ENCODE measurements around the gene NTN1. TPM values are rescaled to one million over a fixed set of nuclear protein-coding genes. Genes with fewer than 3 reads are reported as not detected.

NTN1 gene
- polyA plus RNA-seq, 3 donors: 0.03 to 0.04 TPM; not detected in 1

- Histone ChIP-seq H3K79me2 (ENCODE audit: insufficient read depth, low read length) (no peaks in the 10 kb centered on the region), H3K9me3 (replicated peaks in 1 of 2; ENCODE audit: control insufficient read depth in 1 of 2, insufficient read depth in 1 of 2, low read length in 2 of 2) (no peaks in the 10 kb centered on the region), H3K4me1 (ENCODE audit: control insufficient read depth in 1 of 2, insufficient read depth in 2 of 2, low read length in 2 of 2) (no peaks in the 10 kb centered on the region), H2AFZ (ENCODE audit: insufficient read depth, low read depth, low read length, poor library complexity, severe bottlenecking) (no peak overlapping the region), H3K4me2 (replicated peaks; ENCODE audit: extremely low read depth, low read length, poor library complexity, severe bottlenecking) (no peak overlapping the region), H3K27me3 (ENCODE audit: control insufficient read depth in 2 of 2, insufficient read depth in 2 of 2, low read length in 2 of 2) (no peaks in the 10 kb centered on the region), H3K27ac (ENCODE audit: low read depth in 1 of 2, low read length in 2 of 2) (no peak overlapping the region), H3K9ac (ENCODE audit: insufficient read depth, low read length, poor library complexity, severe bottlenecking) (no peak overlapping the region), H4K20me1 (ENCODE audit: insufficient read depth, low read length) (no peaks in the 10 kb centered on the region), H3K4me3 (replicated peaks in 1 of 3; ENCODE audit: low read depth in 2 of 3, low read length in 3 of 3) (no peak overlapping the region), H3K36me3 (replicated peaks in 1 of 2; ENCODE audit: control insufficient read depth in 1 of 2, insufficient read depth in 2 of 2, low read length in 2 of 2) (no peaks in the 10 kb centered on the region)
- Mint-ChIP-seq H3K9me3 (no peaks in the 10 kb centered on the region), H3K36me3 (no peaks in the 10 kb centered on the region), H3K27ac (no peak overlapping the region), H3K4me1 (no peaks in the 10 kb centered on the region), H3K4me3 (no peak overlapping the region), H3K27me3 (ENCODE audit: low read depth in 3 of 3) (peaks cover 4 to 7% (median 5%) of the 10 kb centered on the region in 3 donors)
- 93% methylated on average over 2 of the region's 12 CpGs for WGBS (ENCODE audit: insufficient coverage)
- intact Hi-C loops (cut with micrococcal nuclease): no loop called here
- no peak for DNase-seq
- TF ChIP-seq CTCF (IDR thresholded peaks at IDR 0.05): no peak
Observed at GRCh38 chr17:9071811-9072498, 50.6 kb downstream of the NTN1 start.

- DNase-seq: no peak
- 76% methylated on average over 9 of the region's 17 CpGs for WGBS (ENCODE audit: insufficient coverage)
- Histone ChIP-seq H3K9me3 (replicated peaks in 1 of 2; ENCODE audit: control insufficient read depth in 1 of 2, insufficient read depth in 1 of 2, low read length in 2 of 2) (no peaks in the 10 kb centered on the region), H3K27me3 (ENCODE audit: control insufficient read depth in 2 of 2, insufficient read depth in 2 of 2, low read length in 2 of 2) (no peaks in the 10 kb centered on the region), H3K9ac (ENCODE audit: insufficient read depth, low read length, poor library complexity, severe bottlenecking) (no peak overlapping the region), H3K4me3 (replicated peaks in 1 of 3; ENCODE audit: low read depth in 2 of 3, low read length in 3 of 3) (no peak overlapping the region), H3K4me2 (replicated peaks; ENCODE audit: extremely low read depth, low read length, poor library complexity, severe bottlenecking) (no peak overlapping the region), H3K79me2 (ENCODE audit: insufficient read depth, low read length) (no peaks in the 10 kb centered on the region), H2AFZ (ENCODE audit: insufficient read depth, low read depth, low read length, poor library complexity, severe bottlenecking) (no peak overlapping the region), H3K27ac (ENCODE audit: low read depth in 1 of 2, low read length in 2 of 2) (no peak overlapping the region), H3K36me3 (replicated peaks in 1 of 2; ENCODE audit: control insufficient read depth in 1 of 2, insufficient read depth in 2 of 2, low read length in 2 of 2) (no peaks in the 10 kb centered on the region), H4K20me1 (ENCODE audit: insufficient read depth, low read length) (no peaks in the 10 kb centered on the region), H3K4me1 (ENCODE audit: control insufficient read depth in 1 of 2, insufficient read depth in 2 of 2, low read length in 2 of 2) (no peaks in the 10 kb centered on the region)
- Mint-ChIP-seq H3K27ac (no peak overlapping the region), H3K36me3 (no peaks in the 10 kb centered on the region), H3K4me1 (no peaks in the 10 kb centered on the region), H3K27me3 (ENCODE audit: low read depth in 3 of 3) (peaks cover 4 to 7% (median 4%) of the 10 kb centered on the region in 3 donors), H3K4me3 (no peak overlapping the region), H3K9me3 (peaks cover 0 to under 1% (median 0%) of the 10 kb centered on the region in 7 donors)
- no peak for TF ChIP-seq CTCF (IDR thresholded peaks at IDR 0.05)
- intact Hi-C loops (cut with micrococcal nuclease): no loop called here
Observed at GRCh38 chr17:9072696-9073339, 51.5 kb downstream of the NTN1 start.
